ENCODE data around the gene PSMD7.

DNA sequence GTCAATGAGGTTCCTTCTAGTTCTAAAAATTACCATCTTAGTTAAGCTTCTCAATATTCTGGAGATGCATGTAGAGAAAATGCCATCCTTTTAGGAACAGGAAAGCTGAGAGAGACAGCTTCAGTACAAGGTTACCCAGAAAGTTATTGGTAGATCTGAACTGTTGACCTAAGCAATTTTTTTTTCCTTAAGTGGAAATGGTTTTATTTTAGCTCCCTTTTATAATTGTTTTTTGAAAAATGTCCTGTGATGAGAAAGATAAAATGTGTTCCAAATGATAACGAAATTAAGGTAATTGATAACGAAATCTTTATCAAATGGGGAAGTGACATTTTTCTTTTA, 8.2 kb downstream of the PSMD7 start:
- TF ChIP-seq, protein P1, sequence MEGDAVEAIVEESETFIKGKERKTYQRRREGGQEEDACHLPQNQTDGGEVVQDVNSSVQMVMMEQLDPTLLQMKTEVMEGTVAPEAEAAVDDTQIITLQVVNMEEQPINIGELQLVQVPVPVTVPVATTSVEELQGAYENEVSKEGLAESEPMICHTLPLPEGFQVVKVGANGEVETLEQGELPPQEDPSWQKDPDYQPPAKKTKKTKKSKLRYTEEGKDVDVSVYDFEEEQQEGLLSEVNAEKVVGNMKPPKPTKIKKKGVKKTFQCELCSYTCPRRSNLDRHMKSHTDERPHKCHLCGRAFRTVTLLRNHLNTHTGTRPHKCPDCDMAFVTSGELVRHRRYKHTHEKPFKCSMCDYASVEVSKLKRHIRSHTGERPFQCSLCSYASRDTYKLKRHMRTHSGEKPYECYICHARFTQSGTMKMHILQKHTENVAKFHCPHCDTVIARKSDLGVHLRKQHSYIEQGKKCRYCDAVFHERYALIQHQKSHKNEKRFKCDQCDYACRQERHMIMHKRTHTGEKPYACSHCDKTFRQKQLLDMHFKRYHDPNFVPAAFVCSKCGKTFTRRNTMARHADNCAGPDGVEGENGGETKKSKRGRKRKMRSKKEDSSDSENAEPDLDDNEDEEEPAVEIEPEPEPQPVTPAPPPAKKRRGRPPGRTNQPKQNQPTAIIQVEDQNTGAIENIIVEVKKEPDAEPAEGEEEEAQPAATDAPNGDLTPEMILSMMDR (IDR thresholded peaks at IDR 0.05) = no peak
- TF ChIP-seq EZH2 (IDR thresholded peaks at IDR 0.05; ENCODE audit: borderline replicate concordance, insufficient read depth, low read depth, low read length, poor library complexity, severe bottlenecking) = no peak

Data from B cell (primary cell).